PC-3 (cell line): ENCODE data around the gene TRIB2. TPM values are rescaled to one million over a fixed set of nuclear protein-coding genes. Genes with fewer than 3 reads are reported as not detected.
A peak's percentile ranks its signal among the peaks of the same experiment; 100 is the strongest.

Experiments
- ATAC-seq: fragments of 200-7000 bp; cut with Tn5 transposase; 2 replicates; pipeline ENCODE4 v1.9.1; 2020; ENCODE audit warnings: mild to moderate bottlenecking, moderate library complexity
- BruUV-seq: library from RNA; stranded (reverse); fragments of 400-500 nt; replicated peaks from 2 replicates; lab custom pipeline; 2021; lab: Mats Ljungman, UMichigan
- CTCF ChIA-PET: fragments of 300-600 bp; sonication (Branson Sonifier 250); formaldehyde crosslinking; loops from one replicate; lab custom pipeline; 2022; ENCODE audit warnings: antibody characterized with exemption; lab: Charles Lee
- POLR2A ChIA-PET: fragments of 300-600 bp; sonication (Branson Sonifier 250); formaldehyde crosslinking; loops from one replicate; lab custom pipeline; 2022; ENCODE audit warnings: antibody characterized with exemption; ENCODE audit not compliant: unreplicated experiment; lab: Charles Lee
- DNase-seq: peaks from one replicate; pipeline ENCODE4 v3.0.0-alpha.2; 2015
- H2AFZ ChIP-seq: fragments of 300-600 bp; sonication (generic); 2 replicates; pipeline ENCODE4 v1.6.0; 2016; ENCODE audit warnings: antibody characterized with exemption, low read length
- H3F3A ChIP-seq: fragments of 300-600 bp; sonication (generic); one replicate; pipeline ENCODE4 v1.6.0; 2017; ENCODE audit warnings: antibody characterized with exemption, low read length, control low read depth, mild to moderate bottlenecking; ENCODE audit not compliant: unreplicated experiment
- H3K27ac ChIP-seq: fragments of 300-600 bp; sonication (generic); 2 replicates; pipeline ENCODE4 v1.5.1; 2016; ENCODE audit warnings: mild to moderate bottlenecking, low read length
- H3K27me3 ChIP-seq: fragments of 300-600 bp; sonication (generic); 2 replicates; pipeline ENCODE4 v1.6.1; 2016; ENCODE audit warnings: low read length, mixed read lengths
- H3K36me3 ChIP-seq: fragments of 300-600 bp; sonication (generic); 2 replicates; pipeline ENCODE4 v1.6.1; 2016; ENCODE audit warnings: low read depth, mixed run types, low read length, mixed read lengths
- H3K4me1 ChIP-seq: fragments of 300-600 bp; sonication (generic); 2 replicates; pipeline ENCODE4 v1.5.1; 2016; ENCODE audit warnings: low read length; ENCODE audit not compliant: insufficient read depth
- H3K4me2 ChIP-seq: fragments of 300-600 bp; sonication (generic); 2 replicates; pipeline ENCODE4 v1.6.0; 2016; ENCODE audit warnings: low read length
- H3K4me3 ChIP-seq: fragments of 300-600 bp; sonication (generic); 2 replicates; pipeline ENCODE4 v1.5.1; 2016; ENCODE audit warnings: mild to moderate bottlenecking, low read length, mixed read lengths
- H3K79me2 ChIP-seq: fragments of 300-600 bp; sonication (generic); 2 replicates; pipeline ENCODE4 v1.6.1; 2017; ENCODE audit warnings: low read length, mixed read lengths
- H3K9ac ChIP-seq: fragments of 300-600 bp; sonication (generic); 2 replicates; pipeline ENCODE4 v1.6.0; 2016; ENCODE audit warnings: mild to moderate bottlenecking, low read length
- H3K9me2 ChIP-seq: fragments of 300-600 bp; sonication (generic); replicated peaks from 2 replicates; pipeline ENCODE4 v1.6.1; 2016; ENCODE audit warnings: mixed run types, low read length, mixed read lengths
- H3K9me3 ChIP-seq: fragments of 300-600 bp; sonication (generic); 2 replicates; pipeline ENCODE4 v1.6.1; 2016; ENCODE audit warnings: low read length, mixed read lengths
- H4K20me1 ChIP-seq: fragments of 300-600 bp; sonication (generic); 2 replicates; pipeline ENCODE4 v1.6.1; 2016; ENCODE audit warnings: low read length, mixed read lengths
- EZH2 ChIP-seq: fragments of 300-600 bp; sonication (generic); IDR thresholded peaks from one replicate; pipeline ENCODE4 v1.6.1; 2017; ENCODE audit warnings: antibody characterized with exemption, mild to moderate bottlenecking, low read length; ENCODE audit not compliant: unreplicated experiment
- EZH2phosphoT487 ChIP-seq: fragments of 300-600 bp; sonication (generic); IDR thresholded peaks from 2 replicates; pipeline ENCODE4 v1.6.1; 2018; ENCODE audit warnings: mild to moderate bottlenecking, antibody characterized with exemption, low read length, borderline replicate concordance
- intact Hi-C: fragments of 100-400 bp; cut with micrococcal nuclease; formaldehyde crosslinking; loops from 2 replicates; pipeline ENCODE4 v1.9.0; 2023
- total RNA-seq: library from RNA; depleted of rRNA; stranded (reverse); fragments of >200 nt; gene quantifications from 2 replicates; pipeline ENCODE4 v1.2.3, GENCODE V29; 2014
- TF ChIP-seq, protein P1 (sequence below): fragments of 300-600 bp; sonication (generic); conservative IDR thresholded peaks from 2 replicates; pipeline ENCODE4 v1.5.1; 2017; ENCODE audit warnings: antibody characterized with exemption, low read depth, mild to moderate bottlenecking, low read length

Gene TRIB2
- total RNA-seq, 1 experiment from 2014 or later, result 35.2 TPM

DNA sequence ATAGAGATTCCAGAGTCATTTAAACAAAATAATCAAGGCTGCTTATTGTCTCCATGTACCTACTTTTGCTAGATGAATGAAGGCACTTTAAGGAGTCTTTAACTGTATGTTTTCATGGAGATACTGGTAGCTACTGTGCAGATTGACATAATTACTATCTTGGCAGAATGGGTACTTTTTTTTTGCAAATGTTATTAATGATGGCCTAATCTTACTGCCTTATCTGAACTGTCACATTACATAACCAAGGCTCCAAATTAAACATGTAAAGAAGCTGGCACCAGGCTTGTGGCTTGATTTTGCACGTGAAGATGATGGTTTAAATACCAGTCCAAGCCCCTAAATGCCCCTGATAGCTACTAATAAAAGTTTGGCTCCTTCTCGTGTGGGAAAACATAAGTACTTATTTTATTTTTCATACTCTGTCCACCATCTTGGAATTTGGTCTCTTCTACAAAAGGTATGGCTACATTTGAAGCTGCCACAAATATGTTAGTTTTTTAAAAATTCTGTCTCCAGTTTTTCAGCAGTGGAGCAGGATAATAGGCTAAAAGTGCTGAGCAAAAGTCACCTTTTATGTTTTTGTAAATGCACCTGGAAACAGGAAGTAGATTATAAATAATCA, 4.1 kb downstream of the TRIB2 start:
- Histone ChIP-seq H3K9ac (no peak overlapping the region), H3K27ac (no peak overlapping the region), H3K4me1 (peaks cover 29% of the 10 kb centered on the region), H3F3A (no peaks in the 10 kb centered on the region), H3K36me3 (peaks cover 25% of the 10 kb centered on the region), H3K79me2 (peaks cover 89% of the 10 kb centered on the region), H3K4me3 (peak overlapping the region; percentile 95), H3K9me2 (no peaks in the 10 kb centered on the region), H3K9me3 (no peaks in the 10 kb centered on the region), H2AFZ (no peak overlapping the region), H3K27me3 (no peaks in the 10 kb centered on the region), H4K20me1 (peaks cover 44% of the 10 kb centered on the region), H3K4me2 (peak overlapping the region; percentile 83)
- DNase-seq (no peak), ATAC-seq (no peak)
- intact Hi-C loops, result loop anchor here (1.0 kb wide), 2 partner anchors 210 to 286 kb away; no protein-coding TSS in a partner anchor
- ChIA-PET POLR2A (interaction anchor here (0.6 kb wide), 1 partner anchor 171 kb away, joined by 3 read pairs; no protein-coding TSS in a partner anchor), CTCF (no interaction called here)
- TF ChIP-seq EZH2phosphoT487, result no peak
- TF ChIP-seq, protein P1, sequence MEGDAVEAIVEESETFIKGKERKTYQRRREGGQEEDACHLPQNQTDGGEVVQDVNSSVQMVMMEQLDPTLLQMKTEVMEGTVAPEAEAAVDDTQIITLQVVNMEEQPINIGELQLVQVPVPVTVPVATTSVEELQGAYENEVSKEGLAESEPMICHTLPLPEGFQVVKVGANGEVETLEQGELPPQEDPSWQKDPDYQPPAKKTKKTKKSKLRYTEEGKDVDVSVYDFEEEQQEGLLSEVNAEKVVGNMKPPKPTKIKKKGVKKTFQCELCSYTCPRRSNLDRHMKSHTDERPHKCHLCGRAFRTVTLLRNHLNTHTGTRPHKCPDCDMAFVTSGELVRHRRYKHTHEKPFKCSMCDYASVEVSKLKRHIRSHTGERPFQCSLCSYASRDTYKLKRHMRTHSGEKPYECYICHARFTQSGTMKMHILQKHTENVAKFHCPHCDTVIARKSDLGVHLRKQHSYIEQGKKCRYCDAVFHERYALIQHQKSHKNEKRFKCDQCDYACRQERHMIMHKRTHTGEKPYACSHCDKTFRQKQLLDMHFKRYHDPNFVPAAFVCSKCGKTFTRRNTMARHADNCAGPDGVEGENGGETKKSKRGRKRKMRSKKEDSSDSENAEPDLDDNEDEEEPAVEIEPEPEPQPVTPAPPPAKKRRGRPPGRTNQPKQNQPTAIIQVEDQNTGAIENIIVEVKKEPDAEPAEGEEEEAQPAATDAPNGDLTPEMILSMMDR, result no peak
- no peak for TF ChIP-seq EZH2
- BruUV-seq, result no TSS peak

DNA sequence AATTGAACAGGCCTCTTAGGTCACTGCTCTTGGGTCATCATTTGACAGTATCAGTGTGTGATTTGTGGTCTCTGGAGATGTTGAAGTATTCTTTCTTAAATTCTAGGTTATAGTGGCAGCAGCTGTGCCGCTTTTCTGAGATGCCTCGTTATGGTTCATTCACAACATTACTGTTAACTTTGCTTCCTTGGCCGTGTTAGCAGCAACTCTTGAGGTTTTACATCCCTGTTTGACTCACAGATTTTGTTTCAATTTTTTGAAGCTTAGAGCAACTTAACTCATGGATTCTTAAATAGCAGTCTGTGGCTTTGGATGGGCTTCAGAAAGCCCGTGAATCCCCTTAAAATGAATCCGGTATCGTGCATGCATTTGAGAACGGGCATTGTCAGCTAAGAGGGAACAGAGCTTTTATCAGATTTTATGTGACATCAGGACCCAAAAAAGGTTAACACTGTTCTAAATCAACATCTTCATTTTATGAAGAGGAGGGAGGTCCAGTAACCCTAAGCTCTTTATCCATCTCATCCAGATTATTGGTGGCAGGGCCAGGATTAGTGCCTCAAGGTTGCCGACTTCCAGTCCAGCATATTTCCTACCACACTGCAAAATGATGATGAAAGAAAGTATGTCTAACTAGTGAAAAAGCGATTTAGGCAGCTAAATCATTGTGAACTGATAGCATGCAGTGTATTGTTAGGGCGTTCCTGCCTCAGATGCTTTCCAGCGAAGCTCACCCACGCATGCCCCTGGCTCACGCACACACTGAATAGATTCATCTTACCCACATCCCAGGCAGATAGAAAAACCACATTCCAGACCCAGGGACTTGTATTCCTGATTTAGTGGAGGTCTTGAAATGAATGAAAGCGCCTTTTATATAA, 5.1 kb downstream of the TRIB2 start:
- Histone ChIP-seq H3K9ac (no peak overlapping the region), H3K27me3 (no peaks in the 10 kb centered on the region), H3K79me2 (peaks cover 90% of the 10 kb centered on the region), H3K9me2 (no peaks in the 10 kb centered on the region), H3K9me3 (no peaks in the 10 kb centered on the region), H3K27ac (no peak overlapping the region), H3K4me3 (peak overlapping the region; percentile 95; the same call in 1 of the 2 replicates), H3F3A (no peaks in the 10 kb centered on the region), H3K36me3 (peaks cover 34% of the 10 kb centered on the region), H2AFZ (no peak overlapping the region), H3K4me1 (peaks cover 28% of the 10 kb centered on the region), H4K20me1 (peaks cover 44% of the 10 kb centered on the region), H3K4me2 (peak overlapping the region; percentile 83)
- CTCF ChIA-PET, result interaction anchor here (0.7 kb wide), 1 partner anchor 286 kb away, joined by 4 read pairs; no protein-coding TSS in a partner anchor
- intact Hi-C loops, result no loop called here
- DNase-seq, result no peak
- no peak for ATAC-seq
- BruUV-seq, result no TSS peak
- TF ChIP-seq EZH2phosphoT487 (no peak), EZH2 (no peak)
- TF ChIP-seq, protein P1, result no peak
- POLR2A ChIA-PET, result no interaction called here
